AG20443 (cell line): Measurements from ENCODE around the gene CMSS1.
"Not testable (repeated sequence)": the region's sequence is repeated elsewhere in the genome, so short reads cannot be mapped to it uniquely, and the experiment has no call there.

Experiments used
- DNase-seq: peaks from one replicate; pipeline ENCODE4 v3.0.0; 2012; ENCODE audit warnings: low spot score, mixed read lengths

The CMSS1 gene

GRCh38 chr3:100228247-100228646 lies 410.6 kb downstream of the CMSS1 start:
- no peak for DNase-seq

- DNase-seq = not testable (repeated sequence)
Measured at GRCh38 chr3:100229188-100229587, 411.5 kb downstream of the CMSS1 start.

- no peak for DNase-seq
Measured at GRCh38 chr3:100230710-100231109, 413.0 kb downstream of the CMSS1 start.
